H9 (cell line): ENCODE results near the gene DGKD. TPM values are rescaled to one million over a fixed set of nuclear protein-coding genes. Genes with fewer than 3 reads are reported as not detected.

Experiments used
- DNase-seq: peaks from one replicate; pipeline ENCODE4 v3.0.0-alpha.2; 2017
- H2AFZ ChIP-seq: one replicate; pipeline ENCODE4 v1.6.1; 2013; ENCODE audit warnings: mild to moderate bottlenecking, low read length, control low read depth, moderate library complexity
- H2AK5ac ChIP-seq: 2 replicates; pipeline ENCODE4 v1.6.1; 2013; ENCODE audit warnings: low read length, control low read depth, mixed read lengths; ENCODE audit not compliant: insufficient read length
- H2BK120ac ChIP-seq: one replicate; pipeline ENCODE4 v1.6.1; 2013; ENCODE audit warnings: low read depth, mild to moderate bottlenecking, low read length, control low read depth, inconsistent platforms; ENCODE audit not compliant: poor library complexity, severe bottlenecking
- H2BK12ac ChIP-seq: 2 replicates; pipeline ENCODE4 v1.6.1; 2013; ENCODE audit warnings: low read length, control low read depth, mixed read lengths, low read depth; ENCODE audit not compliant: insufficient read length
- H2BK15ac ChIP-seq: 2 replicates; pipeline ENCODE4 v1.6.1; 2013; ENCODE audit warnings: low read depth, low read length, control low read depth
- H2BK20ac ChIP-seq: one replicate; pipeline ENCODE4 v1.6.1; 2013; ENCODE audit warnings: low read depth, mild to moderate bottlenecking, low read length, control low read depth, inconsistent platforms; ENCODE audit not compliant: poor library complexity, severe bottlenecking
- H2BK5ac ChIP-seq: 2 replicates; pipeline ENCODE4 v1.6.1; 2013; ENCODE audit warnings: low read length, control low read depth, mixed read lengths; ENCODE audit not compliant: insufficient read length
- H3K14ac ChIP-seq: 2 replicates; pipeline ENCODE4 v1.6.1; 2013; ENCODE audit warnings: low read length, control low read depth; ENCODE audit not compliant: insufficient read depth
- H3K18ac ChIP-seq: 2 replicates; pipeline ENCODE4 v1.6.1; 2013; ENCODE audit warnings: low read depth, mild to moderate bottlenecking, mixed read lengths, low read length, control low read depth; ENCODE audit not compliant: insufficient read length
- H3K23ac ChIP-seq: 2 replicates; pipeline ENCODE4 v1.6.1; 2013; ENCODE audit warnings: low read length, control low read depth, mixed read lengths, low read depth; ENCODE audit not compliant: insufficient read length
- H3K23me2 ChIP-seq: 2 replicates; pipeline ENCODE4 v1.6.1; 2013; ENCODE audit warnings: low read depth, mild to moderate bottlenecking, mixed read lengths, low read length, control low read depth; ENCODE audit not compliant: insufficient read length, poor library complexity, severe bottlenecking
- H3K27ac ChIP-seq: 2 replicates; pipeline ENCODE4 v1.5.1; 2013; ENCODE audit warnings: low read length, control low read depth, mixed read lengths, low read depth; ENCODE audit not compliant: insufficient read length
- H3K27me3 ChIP-seq: 2 replicates; pipeline ENCODE4 v1.6.1; 2013; ENCODE audit warnings: low read length, control low read depth, inconsistent platforms; ENCODE audit not compliant: insufficient read depth
- H3K4ac ChIP-seq: 2 replicates; pipeline ENCODE4 v1.6.1; 2013; ENCODE audit warnings: low read depth, mild to moderate bottlenecking, control low read depth, inconsistent platforms, low read length, moderate library complexity
- H3K4me1 ChIP-seq: 2 replicates; pipeline ENCODE4 v1.6.1; 2013; ENCODE audit warnings: low read length, control low read depth, inconsistent platforms; ENCODE audit not compliant: insufficient read depth
- H3K4me2 ChIP-seq: 2 replicates; pipeline ENCODE4 v1.6.1; 2013; ENCODE audit warnings: low read length, control low read depth, mixed read lengths; ENCODE audit not compliant: insufficient read length, insufficient read depth
- H3K56ac ChIP-seq: 2 replicates; pipeline ENCODE4 v1.6.1; 2013; ENCODE audit warnings: low read depth, mild to moderate bottlenecking, mixed read lengths, low read length, control low read depth; ENCODE audit not compliant: insufficient read length
- H3K79me1 ChIP-seq: 2 replicates; pipeline ENCODE4 v1.6.1; 2013; ENCODE audit warnings: low read depth, mild to moderate bottlenecking, moderate library complexity, low read length, control low read depth, inconsistent platforms; ENCODE audit not compliant: insufficient read depth, poor library complexity, severe bottlenecking
- H3K79me2 ChIP-seq: 2 replicates; pipeline ENCODE4 v1.6.1; 2013; ENCODE audit warnings: low read length, control low read depth, inconsistent platforms; ENCODE audit not compliant: insufficient read depth
- H3K9ac ChIP-seq: 2 replicates; pipeline ENCODE4 v1.6.1; 2013; ENCODE audit warnings: low read length, control low read depth, mixed read lengths; ENCODE audit not compliant: insufficient read length; ENCODE audit errors: extremely low read depth
- H3K9me3 ChIP-seq: one replicate; pipeline ENCODE4 v1.6.1; 2013; ENCODE audit warnings: low read depth, low read length, inconsistent platforms; ENCODE audit not compliant: control insufficient read depth
- H3T11ph ChIP-seq: one replicate; pipeline ENCODE4 v1.6.1; 2013; ENCODE audit warnings: mild to moderate bottlenecking, low read length, control low read depth, inconsistent platforms
- H4K20me1 ChIP-seq: one replicate; pipeline ENCODE4 v1.6.1; 2013; ENCODE audit not compliant: control insufficient read depth, insufficient read length, insufficient read depth
- H4K5ac ChIP-seq: 2 replicates; pipeline ENCODE4 v1.6.1; 2013; ENCODE audit warnings: low read depth, mild to moderate bottlenecking, mixed read lengths, low read length, control low read depth; ENCODE audit not compliant: insufficient read length
- H4K8ac ChIP-seq: replicated peaks from 2 replicates; pipeline ENCODE4 v1.6.1; 2013; ENCODE audit warnings: low read length, control low read depth, mixed read lengths, low read depth; ENCODE audit not compliant: insufficient read length
- H4K91ac ChIP-seq: 2 replicates; pipeline ENCODE4 v1.6.1; 2013; ENCODE audit warnings: low read depth, mild to moderate bottlenecking, moderate library complexity, mixed read lengths, low read length, control low read depth; ENCODE audit not compliant: insufficient read length
- H3K27ac Mint-ChIP-seq, 3 experiments: 2 replicates in 2 of 3; 3 replicates in 1 of 3; pipeline ENCODE4 v1.8.0; 2020 to 2021; ENCODE audit warnings: mixed read lengths in 3 of 3, mild to moderate bottlenecking in 1 of 3, moderate library complexity in 1 of 3
- H3K27me3 Mint-ChIP-seq: 2 replicates; pipeline ENCODE4 v1.8.0; 2021; ENCODE audit warnings: low read depth, mild to moderate bottlenecking, moderate library complexity, mixed read lengths
- H3K36me3 Mint-ChIP-seq, 3 experiments: 2 replicates in 2 of 3; 3 replicates in 1 of 3; pipeline ENCODE4 v1.8.0; 2020 to 2021; ENCODE audit warnings: low read depth in 3 of 3, mixed read lengths in 3 of 3; ENCODE audit not compliant: insufficient read depth in 1 of 3
- H3K4me1 Mint-ChIP-seq, 2 experiments: 2 replicates each; pipeline ENCODE4 v1.8.0; 2020; ENCODE audit warnings: mixed read lengths in 2 of 2
- H3K4me3 Mint-ChIP-seq, 2 experiments: 2 replicates in 1 of 2; 3 replicates in 1 of 2; pipeline ENCODE4 v1.8.0; 2020 to 2021; ENCODE audit warnings: mild to moderate bottlenecking in 2 of 2, mixed read lengths in 2 of 2, moderate library complexity in 1 of 2
- H3K9me3 Mint-ChIP-seq, 2 experiments: 2 replicates in 1 of 2; 3 replicates in 1 of 2; pipeline ENCODE4 v1.8.0; 2020; ENCODE audit warnings: mild to moderate bottlenecking in 2 of 2, mixed read lengths in 2 of 2, moderate library complexity in 1 of 2
- WGBS: extraction: QIAGEN DNeasy Blood & Tissue Kit; methylation state at CpG from one replicate; pipeline ENCODE4 v1.1.7; 2013; ENCODE audit warnings: missing lambda C conversion rate, low lambda C conversion rate, mixed read lengths; ENCODE audit not compliant: insufficient read length; ENCODE audit errors: extremely low coverage; 5-methylcytosine and 5-hydroxymethylcytosine counted together
- total RNA-seq: library from RNA; stranded (reverse); gene quantifications from 2 replicates; pipeline ENCODE4 v1.2.1, GENCODE V29; 2021
- TF ChIP-seq, protein P1 (sequence below): fragments of 200-600 bp; sonication (generic); conservative IDR thresholded peaks from 3 replicates; pipeline ENCODE4 v1.8.0; 2021; ENCODE audit warnings: antibody characterized with exemption, mild to moderate bottlenecking

Gene DGKD
- total RNA-seq, 1 experiment from 2014 or later = 20.7 TPM

DNA sequence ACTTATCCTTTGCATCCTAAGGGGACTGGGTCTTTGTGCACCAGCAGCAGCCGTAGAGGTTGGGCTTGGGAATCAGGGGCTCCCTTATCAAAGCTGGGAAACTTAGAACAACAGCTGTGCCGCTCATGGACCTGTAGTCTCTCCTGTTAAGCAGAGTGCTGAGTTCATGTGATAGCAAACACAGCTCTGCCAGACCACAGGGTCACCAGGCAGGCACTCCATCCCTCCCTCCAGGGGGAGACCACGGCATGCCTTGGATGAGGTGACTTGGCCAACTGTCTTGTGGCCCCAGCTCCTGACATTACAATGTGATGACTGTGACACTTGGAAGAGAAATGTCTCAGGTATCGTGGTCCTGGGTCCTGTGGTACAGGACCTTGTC, 60.0 kb downstream of the DGKD start:
- no peak overlapping the region for H3K4me2 ChIP-seq
- TF ChIP-seq, protein P1, sequence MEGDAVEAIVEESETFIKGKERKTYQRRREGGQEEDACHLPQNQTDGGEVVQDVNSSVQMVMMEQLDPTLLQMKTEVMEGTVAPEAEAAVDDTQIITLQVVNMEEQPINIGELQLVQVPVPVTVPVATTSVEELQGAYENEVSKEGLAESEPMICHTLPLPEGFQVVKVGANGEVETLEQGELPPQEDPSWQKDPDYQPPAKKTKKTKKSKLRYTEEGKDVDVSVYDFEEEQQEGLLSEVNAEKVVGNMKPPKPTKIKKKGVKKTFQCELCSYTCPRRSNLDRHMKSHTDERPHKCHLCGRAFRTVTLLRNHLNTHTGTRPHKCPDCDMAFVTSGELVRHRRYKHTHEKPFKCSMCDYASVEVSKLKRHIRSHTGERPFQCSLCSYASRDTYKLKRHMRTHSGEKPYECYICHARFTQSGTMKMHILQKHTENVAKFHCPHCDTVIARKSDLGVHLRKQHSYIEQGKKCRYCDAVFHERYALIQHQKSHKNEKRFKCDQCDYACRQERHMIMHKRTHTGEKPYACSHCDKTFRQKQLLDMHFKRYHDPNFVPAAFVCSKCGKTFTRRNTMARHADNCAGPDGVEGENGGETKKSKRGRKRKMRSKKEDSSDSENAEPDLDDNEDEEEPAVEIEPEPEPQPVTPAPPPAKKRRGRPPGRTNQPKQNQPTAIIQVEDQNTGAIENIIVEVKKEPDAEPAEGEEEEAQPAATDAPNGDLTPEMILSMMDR = no peak
- WGBS = no CpG with 5 or more reads among the region's 4 CpGs

More for the DNA sequence above, 60.0 kb downstream of the DGKD start:
- Histone ChIP-seq H2BK5ac (no peak overlapping the region), H2AK5ac (no peak overlapping the region), H3K23me2 (no peaks in the 10 kb centered on the region), H3K18ac (no peak overlapping the region), H4K91ac (no peak overlapping the region), H3K4me1 (no peaks in the 10 kb centered on the region), H3K27ac (no peak overlapping the region), H4K8ac (no peak overlapping the region), H3K4ac (no peak overlapping the region), H3K14ac (no peak overlapping the region; the same call in 1 of the 2 replicates), H3K56ac (no peak overlapping the region), H2BK12ac (no peak overlapping the region), H4K5ac (no peak overlapping the region), H3K23ac (no peak overlapping the region), H2BK20ac (no peak overlapping the region), H3K9me3 (no peaks in the 10 kb centered on the region), H3K27me3 (no peaks in the 10 kb centered on the region), H3K79me2 (no peaks in the 10 kb centered on the region), H2AFZ (no peak overlapping the region), H3K9ac (no peak overlapping the region), H2BK15ac (no peak overlapping the region), H3T11ph (no peak overlapping the region), H4K20me1 (no peaks in the 10 kb centered on the region), H2BK120ac (no peak overlapping the region), H3K79me1 (no peaks in the 10 kb centered on the region)
- peaks cover 16 to 23% of the 10 kb centered on the region in 2 experiments for H3K9me3 Mint-ChIP-seq
- H3K27me3 Mint-ChIP-seq = no peaks in the 10 kb centered on the region
- H3K4me1 Mint-ChIP-seq = peaks cover 8 to 14% of the 10 kb centered on the region in 2 experiments
- H3K27ac Mint-ChIP-seq = peak overlapping the region in 2 of 3 experiments; percentile 6 to 41; a peak in 4 of 7 replicates
- no peak for DNase-seq
- peaks cover 19 to 21% (median 20%) of the 10 kb centered on the region in 3 experiments for H3K36me3 Mint-ChIP-seq
- no peak overlapping the region for H3K4me3 Mint-ChIP-seq
